Measurements from ENCODE around the gene YWHAG.
A peak's percentile ranks its signal among the peaks of the same experiment; 100 is the strongest.

Gene YWHAG

GRCh38 chr7:76330261-76330660 lies 28.5 kb downstream of the YWHAG start:
- H3K9me3 ChIP-seq (ENCODE audit: control extremely low read depth in 1 of 5, control insufficient read depth in 4 of 5, insufficient read depth in 2 of 5, low read depth in 1 of 5, low read length in 4 of 5), result no peaks in the 10 kb centered on the region
- no peaks in the 10 kb centered on the region for H3K27me3 ChIP-seq (replicated peaks in 2 of 5; ENCODE audit: control insufficient read depth in 4 of 5, insufficient read depth in 5 of 5, low read length in 4 of 5)
- H3K36me3 ChIP-seq (ENCODE audit: control insufficient read depth in 4 of 4, insufficient read depth in 4 of 4, low read length in 3 of 4), result peaks cover 7 to 63% (median 27%) of the 10 kb centered on the region in 4 experiments
- ChIA-PET CTCF (interaction anchor here (0.9 to 9.9 kb wide), 7 partner anchors 9 to 29 kb away, joined by 3 to 74 read pairs (median 5); partner anchors contain the start of gene YWHAG), POLR2A (interaction anchor here (1.3 to 1.4 kb wide), 2 partner anchors 12 to 29 kb away, joined by 3 to 4 read pairs; partner anchors contain the start of gene YWHAG)
- WGBS (ENCODE audit: insufficient coverage), result 97% methylated on average over 4 of the region's 4 CpGs
- H3K4me3 ChIP-seq (ENCODE audit: control insufficient read depth in 1 of 7, extremely low read depth in 1 of 7, insufficient read depth in 4 of 7, low read depth in 2 of 7, low read length in 6 of 7), result no peak overlapping the region
- no peak for DNase-seq
- peaks cover 29 to 76% (median 66%) of the 10 kb centered on the region in 4 experiments for H3K4me1 ChIP-seq (ENCODE audit: control extremely low read depth in 1 of 4, control insufficient read depth in 4 of 4, insufficient read depth in 4 of 4, low read length in 3 of 4)
- H3K27ac ChIP-seq (ENCODE audit: insufficient read depth in 1 of 2, low read depth in 1 of 2, low read length in 2 of 2, poor library complexity in 1 of 2, severe bottlenecking in 2 of 2), result peak overlapping the region in 1 of 2 experiments; percentile 55

GRCh38 chr7:76329479-76329878 lies 29.3 kb downstream of the YWHAG start:
- CTCF ChIA-PET, result interaction anchor here (1.2 to 9.9 kb wide), 3 partner anchors 9 to 30 kb away, joined by 5 to 74 read pairs (median 6); partner anchors contain the start of gene YWHAG
- WGBS (ENCODE audit: insufficient coverage), result 96% methylated on average over 28 of the region's 29 CpGs

GRCh38 chr7:76328389-76328788 lies 30.4 kb downstream of the YWHAG start:
- ChIA-PET POLR2A (interaction anchor here (0.7 to 3.2 kb wide), 4 partner anchors 10 to 46 kb away, joined by 3 to 32 read pairs (median 18); partner anchors contain the start of gene YWHAG), CTCF (interaction anchor here (1.0 to 9.9 kb wide), 8 partner anchors 10 to 80 kb away, joined by 3 to 74 read pairs (median 6); partner anchors contain the start of gene YWHAG)
- Histone ChIP-seq H3K36me3 (ENCODE audit: control insufficient read depth in 4 of 4, insufficient read depth in 4 of 4, low read length in 3 of 4) (peaks cover 9 to 61% (median 27%) of the 10 kb centered on the region in 4 experiments), H3K27me3 (replicated peaks in 2 of 5; ENCODE audit: control insufficient read depth in 4 of 5, insufficient read depth in 5 of 5, low read length in 4 of 5) (no peaks in the 10 kb centered on the region), H3K27ac (ENCODE audit: insufficient read depth in 1 of 2, low read depth in 1 of 2, low read length in 2 of 2, poor library complexity in 1 of 2, severe bottlenecking in 2 of 2) (peak overlapping the region; percentile 94 to 95), H3K4me1 (ENCODE audit: control extremely low read depth in 1 of 4, control insufficient read depth in 4 of 4, insufficient read depth in 4 of 4, low read length in 3 of 4) (peaks cover 29 to 73% (median 62%) of the 10 kb centered on the region in 4 experiments), H3K4me3 (ENCODE audit: control insufficient read depth in 1 of 7, extremely low read depth in 1 of 7, insufficient read depth in 4 of 7, low read depth in 2 of 7, low read length in 6 of 7) (peak overlapping the region in 2 of 7 experiments; percentile 2 to 13), H3K9me3 (ENCODE audit: control extremely low read depth in 1 of 5, control insufficient read depth in 4 of 5, insufficient read depth in 2 of 5, low read depth in 1 of 5, low read length in 4 of 5) (no peaks in the 10 kb centered on the region)
- DNase-seq, result peak in 1 of 3 donors; percentile 41
- WGBS (ENCODE audit: insufficient coverage), result 93% methylated on average over 5 of the region's 15 CpGs

More at GRCh38 chr7:76329479-76329878, 29.3 kb downstream of the YWHAG start:
- Histone ChIP-seq H3K27me3 (replicated peaks in 2 of 5; ENCODE audit: control insufficient read depth in 4 of 5, insufficient read depth in 5 of 5, low read length in 4 of 5) (no peaks in the 10 kb centered on the region), H3K4me3 (ENCODE audit: control insufficient read depth in 1 of 7, extremely low read depth in 1 of 7, insufficient read depth in 4 of 7, low read depth in 2 of 7, low read length in 6 of 7) (no peak overlapping the region), H3K4me1 (ENCODE audit: control extremely low read depth in 1 of 4, control insufficient read depth in 4 of 4, insufficient read depth in 4 of 4, low read length in 3 of 4) (peaks cover 29 to 78% (median 67%) of the 10 kb centered on the region in 4 experiments), H3K36me3 (ENCODE audit: control insufficient read depth in 4 of 4, insufficient read depth in 4 of 4, low read length in 3 of 4) (peaks cover 8 to 68% (median 29%) of the 10 kb centered on the region in 4 experiments), H3K27ac (ENCODE audit: insufficient read depth in 1 of 2, low read depth in 1 of 2, low read length in 2 of 2, poor library complexity in 1 of 2, severe bottlenecking in 2 of 2) (peak overlapping the region in 1 of 2 experiments; percentile 95), H3K9me3 (ENCODE audit: control extremely low read depth in 1 of 5, control insufficient read depth in 4 of 5, insufficient read depth in 2 of 5, low read depth in 1 of 5, low read length in 4 of 5) (no peaks in the 10 kb centered on the region)
- DNase-seq, result no peak
- POLR2A ChIA-PET, result interaction anchor here (1.3 kb wide), 1 partner anchor 12 kb away, joined by 4 read pairs; no protein-coding TSS in a partner anchor

- Histone ChIP-seq H3K4me1 (ENCODE audit: control extremely low read depth in 1 of 4, control insufficient read depth in 4 of 4, insufficient read depth in 4 of 4, low read length in 3 of 4) (peaks cover 27 to 65% (median 57%) of the 10 kb centered on the region in 4 experiments), H3K36me3 (ENCODE audit: control insufficient read depth in 4 of 4, insufficient read depth in 4 of 4, low read length in 3 of 4) (peaks cover 9 to 57% (median 27%) of the 10 kb centered on the region in 4 experiments), H3K4me3 (ENCODE audit: control insufficient read depth in 1 of 7, extremely low read depth in 1 of 7, insufficient read depth in 4 of 7, low read depth in 2 of 7, low read length in 6 of 7) (peak overlapping the region in 1 of 7 experiments; percentile 34), H3K27me3 (replicated peaks in 2 of 5; ENCODE audit: control insufficient read depth in 4 of 5, insufficient read depth in 5 of 5, low read length in 4 of 5) (no peaks in the 10 kb centered on the region), H3K9me3 (ENCODE audit: control extremely low read depth in 1 of 5, control insufficient read depth in 4 of 5, insufficient read depth in 2 of 5, low read depth in 1 of 5, low read length in 4 of 5) (no peaks in the 10 kb centered on the region), H3K27ac (ENCODE audit: insufficient read depth in 1 of 2, low read depth in 1 of 2, low read length in 2 of 2, poor library complexity in 1 of 2, severe bottlenecking in 2 of 2) (peak overlapping the region; percentile 94 to 95)
- WGBS (ENCODE audit: insufficient coverage), result no CpG with 5 or more reads among the region's 7 CpGs
- ChIA-PET POLR2A (interaction anchor here (0.5 to 3.2 kb wide), 9 partner anchors 10 to 171 kb away, joined by 3 to 32 read pairs (median 3); partner anchors contain the start of gene YWHAG), CTCF (interaction anchor here (1.0 to 9.9 kb wide), 10 partner anchors 8 to 149 kb away, joined by 3 to 74 read pairs (median 4); partner anchors contain the start of gene YWHAG)
- DNase-seq, result peak; percentile 98 to 100 (median 99)
These were observed 31.2 kb downstream of the YWHAG start for GRCh38 chr7:76327610-76328009.

DNA sequence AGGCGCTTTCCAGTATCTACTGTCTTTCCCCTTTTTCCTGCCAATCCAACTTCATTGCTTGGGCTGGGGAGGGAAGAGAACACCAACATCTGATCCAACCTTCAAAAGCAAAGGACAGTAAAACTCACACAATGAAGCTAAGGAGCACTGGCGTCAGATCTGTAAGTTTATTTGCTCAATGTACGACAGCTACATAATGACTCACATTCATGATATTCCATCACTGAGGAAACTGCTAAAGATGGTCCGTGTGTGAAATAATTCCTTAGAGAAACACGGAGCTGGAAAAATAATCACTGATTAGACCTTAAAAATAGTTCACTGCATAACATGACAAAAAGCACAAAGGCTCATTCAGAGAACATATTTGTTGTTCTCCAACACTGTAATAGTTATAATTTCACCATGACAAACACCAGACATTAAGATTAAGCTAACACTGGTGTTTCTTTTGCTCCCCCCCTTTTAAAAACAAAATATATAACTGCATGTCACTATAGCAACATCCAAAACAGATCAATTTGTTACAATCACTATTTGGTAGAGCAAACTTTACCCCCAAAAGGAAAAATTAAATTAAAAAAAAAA lies 32.1 kb downstream of the YWHAG start:
- CTCF ChIA-PET, result interaction anchor here (0.9 to 9.9 kb wide), 7 partner anchors 9 to 149 kb away, joined by 3 to 74 read pairs (median 9); partner anchors contain the start of gene YWHAG
- peaks cover 11 to 51% (median 31%) of the 10 kb centered on the region in 4 experiments for H3K36me3 ChIP-seq (ENCODE audit: control insufficient read depth in 4 of 4, insufficient read depth in 4 of 4, low read length in 3 of 4)

DNA sequence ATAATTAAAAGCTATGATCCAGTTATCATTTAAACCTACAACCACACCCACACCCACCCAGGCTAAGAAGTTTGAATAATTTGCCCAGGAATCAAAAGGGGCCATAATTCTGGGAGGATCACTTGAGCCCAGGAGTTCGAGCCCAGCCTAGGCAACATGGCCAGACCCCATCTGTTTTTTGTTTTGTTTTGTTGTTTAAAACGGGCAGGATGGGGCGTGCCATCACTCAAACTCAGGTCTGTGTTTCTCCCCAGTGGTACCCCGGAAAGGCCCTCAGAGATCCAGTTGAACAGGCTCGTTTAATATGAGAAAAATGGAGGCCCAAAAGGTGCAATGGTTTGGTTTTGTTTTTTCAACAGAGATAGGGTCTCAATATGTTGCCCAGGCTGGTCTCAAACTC lies 33.0 kb downstream of the YWHAG start:
- Histone ChIP-seq H3K27ac (ENCODE audit: insufficient read depth in 1 of 2, low read depth in 1 of 2, low read length in 2 of 2, poor library complexity in 1 of 2, severe bottlenecking in 2 of 2) (peak overlapping the region; percentile 88 to 92), H3K9me3 (ENCODE audit: control extremely low read depth in 1 of 5, control insufficient read depth in 4 of 5, insufficient read depth in 2 of 5, low read depth in 1 of 5, low read length in 4 of 5) (no peaks in the 10 kb centered on the region), H3K4me1 (ENCODE audit: control extremely low read depth in 1 of 4, control insufficient read depth in 4 of 4, insufficient read depth in 4 of 4, low read length in 3 of 4) (peaks cover 21 to 49% (median 42%) of the 10 kb centered on the region in 4 experiments), H3K27me3 (replicated peaks in 2 of 5; ENCODE audit: control insufficient read depth in 4 of 5, insufficient read depth in 5 of 5, low read length in 4 of 5) (no peaks in the 10 kb centered on the region), H3K36me3 (ENCODE audit: control insufficient read depth in 4 of 4, insufficient read depth in 4 of 4, low read length in 3 of 4) (peaks cover 11 to 48% (median 31%) of the 10 kb centered on the region in 4 experiments), H3K4me3 (ENCODE audit: control insufficient read depth in 1 of 7, extremely low read depth in 1 of 7, insufficient read depth in 4 of 7, low read depth in 2 of 7, low read length in 6 of 7) (no peak overlapping the region)
- 85% methylated on average over 5 of the region's 5 CpGs for WGBS (ENCODE audit: insufficient coverage)
- ChIA-PET POLR2A (interaction anchor here (3.2 kb wide), 1 partner anchor 33 kb away, joined by 32 read pairs; the partner anchor contains the start of gene YWHAG), CTCF (interaction anchor here (5.5 to 9.9 kb wide), 2 partner anchors 10 to 33 kb away, joined by 63 to 74 read pairs; partner anchors contain the start of gene YWHAG)
- DNase-seq, result no peak

More for the DNA sequence above, 32.1 kb downstream of the YWHAG start:
- Histone ChIP-seq H3K9me3 (ENCODE audit: control extremely low read depth in 1 of 5, control insufficient read depth in 4 of 5, insufficient read depth in 2 of 5, low read depth in 1 of 5, low read length in 4 of 5) (no peaks in the 10 kb centered on the region), H3K27me3 (replicated peaks in 2 of 5; ENCODE audit: control insufficient read depth in 4 of 5, insufficient read depth in 5 of 5, low read length in 4 of 5) (no peaks in the 10 kb centered on the region), H3K4me3 (ENCODE audit: control insufficient read depth in 1 of 7, extremely low read depth in 1 of 7, insufficient read depth in 4 of 7, low read depth in 2 of 7, low read length in 6 of 7) (no peak overlapping the region), H3K4me1 (ENCODE audit: control extremely low read depth in 1 of 4, control insufficient read depth in 4 of 4, insufficient read depth in 4 of 4, low read length in 3 of 4) (peaks cover 21 to 56% (median 49%) of the 10 kb centered on the region in 4 experiments), H3K27ac (ENCODE audit: insufficient read depth in 1 of 2, low read depth in 1 of 2, low read length in 2 of 2, poor library complexity in 1 of 2, severe bottlenecking in 2 of 2) (peak overlapping the region; percentile 88 to 92)
- POLR2A ChIA-PET, result interaction anchor here (1.2 to 3.2 kb wide), 4 partner anchors 9 to 32 kb away, joined by 3 to 32 read pairs (median 18); partner anchors contain the start of gene YWHAG
- 94% methylated on average over 4 of the region's 5 CpGs for WGBS (ENCODE audit: insufficient coverage)
- DNase-seq, result no peak

Measured in common myeloid progenitor, CD34-positive (primary cell).